GM12864 (cell line): ENCODE data around the gene RASIP1.
"Not testable (repeated sequence)": the region's sequence is repeated elsewhere in the genome, so short reads cannot be mapped to it uniquely, and the experiment has no call there.

Experiments
- DNase-seq: peaks from one replicate; pipeline ENCODE4 v3.0.0-alpha.2; 2011; ENCODE audit warnings: low read depth
- H3K4me3 ChIP-seq: 2 replicates; pipeline ENCODE4 v1.5.1; 2011; ENCODE audit warnings: mild to moderate bottlenecking, low read depth, low read length, control low read depth
- CTCF ChIP-seq: IDR thresholded peaks from 2 replicates; pipeline ENCODE4 v1.5.1; 2011; ENCODE audit warnings: low read depth, mild to moderate bottlenecking, moderate library complexity, low read length, control low read depth, inconsistent platforms; ENCODE audit errors: missing control alignments

RASIP1 gene

GRCh38 chr19:48777139-48777538 is 36.7 kb upstream of the RASIP1 start:
- TF ChIP-seq CTCF: no peak
- no peak overlapping the region for H3K4me3 ChIP-seq
- DNase-seq: no peak

GRCh38 chr19:48772503-48772953 is 32.1 kb upstream of the RASIP1 start:
- DNase-seq: no peak
- no peak overlapping the region for H3K4me3 ChIP-seq
- TF ChIP-seq CTCF: no peak

GRCh38 chr19:48770734-48771472 is 30.5 kb upstream of the RASIP1 start:
- H3K4me3 ChIP-seq: no peak overlapping the region
- DNase-seq: no peak
- TF ChIP-seq CTCF: no peak

GRCh38 chr19:48770266-48770665 is 29.9 kb upstream of the RASIP1 start:
- TF ChIP-seq CTCF: no peak
- no peak for DNase-seq
- no peak overlapping the region for H3K4me3 ChIP-seq

- DNase-seq: no peak
- no peak overlapping the region for H3K4me3 ChIP-seq
- no peak for TF ChIP-seq CTCF
Observed at GRCh38 chr19:48768994-48769713, 28.7 kb upstream of the RASIP1 start.

GRCh38 chr19:48768171-48768753 is 27.9 kb upstream of the RASIP1 start:
- not testable (repeated sequence) for DNase-seq, H3K4me3 ChIP-seq

- DNase-seq, H3K4me3 ChIP-seq: not testable (repeated sequence)
Observed at GRCh38 chr19:48765816-48766215, 25.4 kb upstream of the RASIP1 start.
